22Rv1 (cell line): Measurements from ENCODE around the gene EXOC2.

Experiments
- CTCF ChIP-seq: fragments of 450-650 bp; IDR thresholded peaks from 2 replicates; pipeline ENCODE4 v1.5.1; 2017; ENCODE audit warnings: mild to moderate bottlenecking
- ZFX ChIP-seq: fragments of 450-650 bp; IDR thresholded peaks from 2 replicates; pipeline ENCODE4 v1.6.1; 2017; ENCODE audit warnings: antibody characterized with exemption, borderline replicate concordance

- TF ChIP-seq CTCF (no peak), ZFX (no peak)
These were observed 103.8 kb downstream of the EXOC2 start for GRCh38 chr6:589090-589489.
